Stimulated activated naive CD8-positive, alpha-beta T cell treated with anti-CD3 and anti-CD28 coated beads, Interleukin-15, Interleukin-2, amounts not matched to agents 100 U/mL and 50 U/mL, for 24 hours (primary cell): ENCODE data around the gene PLIN3.
A peak's percentile ranks its signal among the peaks of the same experiment; 100 is the strongest.
"Not testable (repeated sequence)": the region's sequence is repeated elsewhere in the genome, so short reads cannot be mapped to it uniquely, and the experiment has no call there.

ENCODE experiments used
- ATAC-seq: fragments of 150-1000 bp; cut with Tn5 transposase; one replicate; pipeline ENCODE4 v1.10.0; 2021
- DNase-seq: peaks from one replicate; pipeline ENCODE4 v3.0.0; 2021

The PLIN3 gene

GRCh38 chr19:4891066-4891465 is 23.6 kb upstream of the PLIN3 start:
- ATAC-seq (no peak), DNase-seq (no peak)

DNA sequence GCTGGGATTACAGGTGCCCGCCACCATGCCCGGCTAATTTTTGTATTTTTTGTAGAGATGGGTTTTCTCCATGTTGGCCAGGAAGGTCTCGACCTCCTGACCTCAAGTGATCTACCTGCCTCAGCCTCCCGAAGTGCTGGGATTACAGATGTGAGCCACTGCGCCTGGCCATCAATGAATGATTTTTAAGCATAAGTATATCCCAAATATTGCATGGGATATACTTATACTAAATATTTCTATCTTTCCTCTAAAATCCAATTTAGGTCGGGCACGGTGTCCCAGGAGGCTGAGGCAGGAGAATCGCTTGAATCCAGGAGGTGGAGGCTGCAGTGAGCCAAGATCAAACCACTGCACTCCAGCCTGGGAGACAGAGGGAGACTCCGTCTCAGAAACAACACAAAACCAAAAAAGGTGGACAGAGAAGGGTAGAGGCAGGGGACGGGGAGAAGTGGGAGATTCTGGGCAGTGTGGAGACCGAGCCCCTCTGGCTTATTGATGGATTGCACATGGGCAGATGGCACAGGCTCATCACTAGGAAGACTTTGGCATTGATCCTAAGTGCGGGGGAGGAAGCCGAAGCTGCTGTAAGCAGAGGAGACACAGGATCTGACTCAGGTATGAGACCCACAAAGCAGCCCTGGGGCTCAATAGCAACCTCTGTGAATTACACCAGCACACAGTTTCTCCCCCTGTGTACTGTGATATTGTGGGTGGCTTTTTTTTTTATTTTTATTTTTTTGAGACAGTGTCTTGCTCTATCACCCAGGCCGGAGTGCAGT is 21.8 kb upstream of the PLIN3 start:
- DNase-seq (no peak), ATAC-seq (no peak)

DNA sequence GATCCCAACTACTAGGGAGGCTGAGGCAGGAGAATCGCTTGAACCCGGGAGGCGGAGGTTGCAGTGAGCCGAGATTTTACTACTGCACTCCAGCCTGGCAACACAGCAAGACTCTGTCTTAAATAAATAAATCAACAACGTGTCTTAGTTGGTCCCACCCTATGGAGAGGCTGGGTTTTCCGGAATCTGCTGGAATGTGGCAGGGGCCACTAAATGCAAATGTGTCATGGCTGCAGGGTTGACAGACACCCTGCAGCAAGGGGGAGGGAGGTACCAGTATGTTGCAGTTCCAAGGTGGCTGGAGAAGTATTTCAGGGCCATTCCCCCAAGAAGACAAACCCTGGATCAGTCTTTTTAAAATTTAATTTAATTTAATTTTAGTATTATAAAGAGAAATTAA is 20.3 kb upstream of the PLIN3 start:
- not testable (repeated sequence) for ATAC-seq, DNase-seq

DNA sequence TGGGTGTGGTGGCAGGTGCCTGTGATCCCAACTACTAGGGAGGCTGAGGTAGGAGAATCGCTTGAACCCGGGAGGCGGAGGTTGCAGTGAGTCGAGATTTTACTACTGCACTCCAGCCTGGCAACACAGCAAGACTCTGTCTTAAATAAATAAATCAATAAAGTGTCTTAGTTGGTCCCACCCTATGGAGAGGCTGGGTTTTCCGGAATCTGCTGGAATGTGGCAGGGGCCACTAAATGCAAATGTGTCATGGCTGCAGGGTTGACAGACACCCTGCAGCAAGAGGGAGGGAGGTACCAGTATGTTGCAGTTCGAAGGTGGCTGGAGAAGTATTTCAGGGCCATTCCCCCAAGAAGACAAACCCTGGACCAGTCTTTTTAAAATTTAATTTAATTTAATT is 17.5 kb upstream of the PLIN3 start:
- DNase-seq, ATAC-seq: not testable (repeated sequence)

DNA sequence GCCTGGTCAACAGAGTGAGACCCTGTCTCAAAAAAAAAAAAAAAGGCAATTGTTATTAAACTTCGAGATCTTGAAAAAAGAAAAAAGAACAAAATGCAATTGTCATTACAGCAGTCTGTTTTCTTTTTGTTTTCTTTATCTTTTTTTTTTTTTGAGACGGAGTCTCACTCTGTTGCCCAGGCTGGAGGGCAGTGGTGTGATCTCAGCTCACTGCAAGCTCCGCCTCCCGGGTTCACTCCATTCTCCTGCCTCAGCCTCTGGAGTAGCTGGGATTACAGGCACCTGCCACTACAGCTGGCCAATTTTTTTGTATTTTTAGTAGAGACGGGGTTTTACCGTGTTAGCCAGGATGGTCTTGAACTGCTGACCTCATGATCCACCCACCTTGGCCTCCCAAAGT is 15.4 kb upstream of the PLIN3 start:
- not testable (repeated sequence) for DNase-seq, ATAC-seq

DNA sequence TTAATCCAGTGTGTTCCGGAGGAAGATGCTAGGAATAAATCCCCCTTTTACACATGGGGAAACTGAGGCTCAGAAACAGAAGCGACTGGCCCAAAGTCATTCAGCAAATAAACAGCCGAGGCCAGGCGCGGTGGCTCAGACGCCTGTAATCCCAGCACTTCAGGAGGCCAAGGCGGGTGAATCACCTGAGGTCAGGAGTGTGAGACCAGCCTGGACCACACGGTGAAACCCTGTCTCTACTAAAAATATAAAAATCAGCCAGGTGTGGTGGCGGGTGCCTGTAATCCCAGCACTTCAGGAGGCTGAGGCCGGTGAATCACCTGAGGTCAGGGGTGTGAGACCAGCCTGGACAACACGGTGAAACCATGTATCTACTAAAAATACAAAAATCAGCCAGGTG is 11.6 kb upstream of the PLIN3 start:
- DNase-seq: no peak
- ATAC-seq: no peak

DNA sequence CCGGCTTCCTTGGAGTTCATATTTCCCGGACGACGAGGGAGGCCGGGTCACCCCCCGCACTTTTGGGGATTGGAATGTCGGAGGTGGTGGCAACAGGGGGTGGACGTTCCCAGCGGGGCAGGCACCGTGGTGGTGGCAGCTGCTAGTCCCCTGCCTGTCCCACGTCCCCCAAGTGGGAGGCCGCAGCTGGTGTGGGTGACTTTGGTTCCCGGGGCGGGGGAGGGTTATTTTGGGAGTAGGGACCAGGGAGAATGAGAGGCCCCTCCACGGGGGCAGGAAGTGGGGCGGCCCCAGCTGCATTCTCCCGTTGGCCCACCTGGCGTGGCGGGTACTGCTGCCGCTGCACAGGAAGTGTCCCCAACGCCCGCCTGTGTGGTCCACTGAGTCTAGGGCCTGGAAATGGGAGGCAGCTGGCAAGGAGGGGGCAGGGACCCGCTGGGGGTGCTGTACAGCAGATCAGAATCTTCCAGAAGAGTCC is 11.1 kb upstream of the PLIN3 start:
- peak; percentile 48 for DNase-seq
- peak; percentile 49 for ATAC-seq

GRCh38 chr19:4877753-4878490 is 10.5 kb upstream of the PLIN3 start:
- DNase-seq (peak; percentile 15), ATAC-seq (no peak)

GRCh38 chr19:4873930-4874329 is 6.5 kb upstream of the PLIN3 start:
- DNase-seq (no peak), ATAC-seq (no peak)

DNA sequence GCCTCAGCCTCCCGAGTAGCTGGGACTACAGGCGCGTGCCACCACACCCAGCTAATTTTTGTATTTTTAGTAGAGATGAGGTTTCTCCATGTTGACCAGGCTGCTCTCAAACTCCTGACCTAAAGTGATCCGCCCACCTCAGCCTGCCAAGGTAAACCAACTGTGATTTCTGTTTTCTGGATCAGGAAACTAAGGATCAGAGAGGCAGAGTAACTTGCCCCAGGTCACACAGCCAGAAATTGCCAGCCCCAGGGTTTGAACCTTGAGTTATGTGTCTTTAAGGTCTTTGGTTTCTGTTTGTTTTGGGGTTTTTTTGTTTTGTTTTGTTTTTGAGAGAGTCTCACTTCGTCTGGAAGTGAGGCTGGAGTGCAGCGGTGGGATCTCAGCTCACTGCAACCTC is 4.2 kb upstream of the PLIN3 start:
- no peak for DNase-seq
- no peak for ATAC-seq

DNA sequence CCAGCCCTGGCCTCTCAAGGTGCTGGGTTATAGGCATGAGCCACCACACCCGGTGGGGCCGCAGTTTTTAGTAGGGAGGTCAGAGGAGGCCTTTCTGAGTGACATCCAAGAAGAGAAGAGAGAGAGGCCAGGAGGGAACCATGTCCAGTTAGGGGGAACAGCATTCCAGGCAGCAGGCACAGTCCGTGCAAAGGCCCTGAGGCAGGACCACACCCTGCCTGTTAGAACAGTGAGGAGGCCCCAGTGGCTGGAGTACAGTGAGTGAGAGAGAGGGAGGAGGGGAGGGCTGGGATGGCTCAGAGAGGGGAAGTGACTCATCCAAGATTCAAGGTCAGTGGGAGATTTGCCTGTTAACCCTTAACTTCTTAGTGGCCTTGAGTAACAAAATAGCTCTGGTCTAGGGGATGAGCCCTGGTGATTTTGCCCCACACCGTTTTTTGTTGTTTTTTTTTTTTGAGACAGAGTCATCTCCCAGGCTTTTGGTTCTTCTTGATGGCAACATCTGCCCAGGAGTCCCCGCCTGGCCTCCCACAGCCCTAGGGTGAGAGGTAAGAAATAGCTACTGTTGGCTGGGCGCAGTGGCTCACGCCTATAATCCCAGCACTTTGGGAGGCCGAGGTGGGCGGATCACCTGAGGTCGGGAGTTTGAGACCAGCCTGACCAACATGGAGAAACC is 2.7 kb upstream of the PLIN3 start:
- DNase-seq: peak; percentile 39
- ATAC-seq: peak; percentile 57

DNA sequence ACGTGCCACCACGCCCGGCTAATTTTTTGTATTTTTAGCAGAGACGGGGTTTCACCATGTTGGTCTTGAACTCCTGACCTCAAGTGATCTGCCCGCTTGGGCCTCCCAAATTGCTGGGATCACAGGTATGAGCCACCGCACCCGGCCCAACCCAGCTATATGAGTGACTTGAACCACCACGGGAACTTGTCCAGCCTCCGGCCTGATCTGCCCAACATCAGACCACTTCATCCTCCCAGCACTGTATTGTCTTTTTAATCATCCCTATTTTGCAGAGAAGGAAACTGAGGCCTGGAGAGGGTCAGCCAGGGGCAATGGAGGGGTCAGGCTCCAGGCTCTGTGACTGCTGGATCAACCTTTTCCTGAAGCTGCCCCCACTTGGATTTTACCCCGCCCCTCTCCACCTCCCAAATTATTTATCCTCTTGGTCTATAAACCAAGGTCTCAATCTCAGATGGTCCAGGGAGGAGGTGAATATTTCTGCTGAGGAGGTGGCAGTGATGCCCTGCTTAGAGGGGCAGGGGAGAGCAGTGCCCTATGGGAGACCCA is 893 bp upstream of the PLIN3 start:
- ATAC-seq: no peak
- DNase-seq: no peak

DNA sequence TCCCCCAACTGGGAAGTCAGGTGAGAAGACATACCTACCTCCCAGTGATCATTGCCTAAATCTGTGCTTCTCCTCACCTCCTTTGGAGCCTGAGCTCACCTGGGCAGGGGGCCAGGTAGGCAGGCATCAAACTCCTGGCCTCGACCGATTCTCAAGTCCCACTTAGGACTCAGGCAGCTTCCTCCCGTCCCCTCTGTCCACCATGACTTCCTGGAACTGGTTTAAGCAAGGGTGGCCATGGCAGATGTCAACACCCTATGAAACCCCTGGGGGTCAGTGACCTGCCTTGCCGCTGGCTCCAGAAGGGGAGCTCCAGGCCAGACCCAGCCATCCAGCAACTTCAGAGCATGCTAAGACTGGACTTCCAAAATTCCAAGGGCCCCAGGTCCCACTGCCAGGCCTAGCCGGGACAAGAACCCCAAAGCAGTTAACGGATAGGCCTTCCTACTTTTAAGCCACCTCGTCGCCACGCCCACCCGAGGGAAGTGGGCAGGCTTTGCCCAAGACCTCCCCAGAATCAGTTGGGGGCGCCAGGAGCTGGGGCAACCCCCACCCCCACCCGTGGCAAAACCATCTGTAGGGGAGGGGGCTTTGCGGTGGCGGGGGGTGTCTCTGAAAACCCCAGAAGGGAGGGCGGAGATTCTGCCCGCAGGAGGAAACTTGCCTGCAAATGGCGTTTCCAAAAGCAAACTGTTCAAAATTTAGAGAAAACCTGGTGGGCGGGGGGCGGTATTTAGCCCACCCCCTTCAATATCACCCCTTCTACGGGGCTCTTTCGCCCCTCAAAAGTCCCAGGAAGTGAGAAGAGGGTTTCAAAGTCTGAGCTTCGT is 657 bp downstream of the PLIN3 start:
- peak; percentile 59 for DNase-seq
- ATAC-seq: no peak

- no peak for ATAC-seq
- DNase-seq: no peak
Observed at GRCh38 chr19:4861147-4861546, 6.3 kb downstream of the PLIN3 start.

DNA sequence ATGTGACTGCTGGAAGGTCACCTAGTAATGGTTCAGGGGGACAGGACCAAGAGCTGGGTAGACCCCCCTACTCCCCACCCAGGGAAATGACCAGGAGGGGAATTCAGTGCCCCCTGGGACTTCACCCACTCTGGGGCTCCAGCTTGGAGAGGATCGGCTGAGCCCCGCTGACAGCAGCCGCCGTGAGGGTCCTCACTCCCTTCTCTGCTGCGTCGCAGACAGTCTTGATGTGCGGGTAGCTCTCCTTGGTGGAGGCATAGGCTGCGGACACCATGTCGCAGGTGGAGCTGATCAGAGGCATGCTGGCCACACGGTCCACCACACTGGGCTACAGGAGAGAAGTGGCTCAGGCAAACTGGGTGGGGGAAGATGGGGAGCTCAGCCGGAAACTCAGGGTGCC is 7.8 kb downstream of the PLIN3 start:
- ATAC-seq (no peak), DNase-seq (no peak)

- not testable (repeated sequence) for ATAC-seq, DNase-seq
Observed at GRCh38 chr19:4856468-4856867, 11.0 kb downstream of the PLIN3 start.

- DNase-seq, ATAC-seq: not testable (repeated sequence)
Observed at GRCh38 chr19:4853506-4853905, 14.0 kb downstream of the PLIN3 start.

- no peak for ATAC-seq
- no peak for DNase-seq
Observed at GRCh38 chr19:4852484-4852883, 15.0 kb downstream of the PLIN3 start.

DNA sequence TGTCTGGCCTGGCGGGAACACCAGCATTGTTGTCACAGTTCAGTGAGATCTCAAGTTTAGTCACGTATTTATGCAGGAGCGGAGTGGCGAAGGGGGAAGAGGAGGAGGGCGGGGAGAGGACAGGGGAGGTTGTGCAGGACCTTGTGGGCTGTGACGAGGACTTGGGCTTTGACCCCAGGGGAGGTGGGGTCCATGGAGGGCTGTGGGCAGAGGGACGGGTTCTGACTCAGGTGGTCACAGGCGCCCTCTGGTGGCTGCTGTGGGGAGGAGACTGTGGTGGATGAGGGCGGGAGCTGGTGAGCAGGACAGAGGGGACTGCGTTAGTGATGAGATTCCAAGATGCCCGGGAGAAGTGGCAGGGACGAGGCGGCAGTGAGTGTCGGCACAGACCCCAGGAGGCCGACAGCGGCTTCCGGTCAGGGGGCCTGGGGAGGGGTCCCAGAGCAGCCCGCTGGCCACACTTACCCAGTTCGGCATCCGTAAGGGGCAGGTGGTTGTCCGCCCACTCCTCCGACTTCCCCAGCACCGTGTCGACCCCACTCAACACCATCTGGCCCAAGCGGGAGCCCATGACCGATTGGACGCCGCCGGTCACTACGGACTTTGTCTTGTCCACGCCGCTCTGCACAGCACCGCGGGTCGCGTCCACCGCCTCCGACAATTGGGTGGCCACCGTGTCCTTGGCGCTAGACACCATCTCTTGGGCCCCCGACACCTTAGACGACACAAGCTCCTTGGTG is 15.7 kb downstream of the PLIN3 start:
- ATAC-seq (peak; percentile 81), DNase-seq (peak; percentile 85)

GRCh38 chr19:4849019-4849418 is 18.4 kb downstream of the PLIN3 start:
- no peak for DNase-seq
- no peak for ATAC-seq
